SKM-1 treated with dmso at 0.1 percent for 144 hours (cell line): Measurements from ENCODE around the gene PAX3.

Experiments
- DNase-seq: peaks from one replicate; lab custom pipeline; 2025; ENCODE audit not compliant: unreplicated experiment; lab: John Stamatoyannopoulos, UW

PAX3 gene

DNA sequence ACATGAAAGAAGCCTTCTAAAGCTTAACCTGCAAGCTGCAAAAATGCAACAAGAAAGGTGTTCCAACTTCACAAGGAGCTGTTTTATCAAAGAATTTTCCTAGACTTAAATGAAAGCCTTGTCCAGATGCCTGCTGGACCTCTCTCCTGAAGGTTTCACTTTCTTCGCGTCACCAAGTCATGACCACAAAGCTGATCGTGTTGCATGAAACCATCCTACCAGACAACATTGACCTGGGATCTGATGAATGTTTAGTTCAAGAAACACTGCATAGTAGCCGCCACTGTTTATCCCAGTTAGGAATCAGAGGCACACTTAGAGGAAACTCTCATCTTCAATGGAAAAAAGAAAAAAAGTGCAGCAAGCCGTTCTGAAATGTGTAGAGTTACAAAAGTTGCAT lies 26.9 kb downstream of the PAX3 start:
- no peak for DNase-seq

DNA sequence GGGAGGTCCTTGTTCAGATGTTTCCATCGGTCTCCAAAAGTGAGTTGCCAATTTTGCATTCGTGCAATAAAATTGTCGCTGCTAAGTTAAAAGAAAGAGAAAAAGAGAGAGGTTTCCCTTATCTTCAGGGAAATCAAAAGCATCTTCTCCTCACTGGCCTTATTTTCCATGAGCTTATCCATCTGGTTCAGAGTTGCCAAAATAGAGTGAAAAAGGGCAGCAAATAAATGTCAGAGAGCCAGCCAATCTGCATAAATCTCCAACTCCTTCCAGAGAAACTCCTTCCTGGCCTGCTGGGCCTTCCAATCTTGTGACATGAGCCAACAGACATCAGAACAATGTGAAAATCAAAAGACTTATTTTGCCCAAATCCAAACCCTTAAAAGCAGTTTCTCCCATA lies 28.4 kb downstream of the PAX3 start:
- no peak for DNase-seq

DNA sequence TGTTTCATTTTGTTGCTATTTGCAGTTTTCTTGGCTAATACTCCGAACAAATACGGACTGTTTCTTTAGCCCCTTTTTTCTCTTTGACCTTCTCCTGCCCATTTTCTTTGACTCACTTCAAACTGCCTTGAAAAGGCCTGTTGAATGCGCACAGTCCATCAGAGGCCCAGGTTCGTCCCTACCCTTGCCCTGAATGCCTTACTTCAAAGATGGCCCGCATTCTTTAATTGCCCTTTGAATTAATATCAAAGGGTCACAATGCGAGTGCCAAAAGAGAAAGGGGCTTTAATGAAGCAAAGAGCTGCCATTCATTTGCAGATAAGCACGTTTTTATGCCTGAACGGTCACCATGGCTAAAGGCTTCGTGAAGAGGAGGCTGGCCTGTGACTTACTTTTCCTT lies 29.7 kb downstream of the PAX3 start:
- no peak for DNase-seq

DNA sequence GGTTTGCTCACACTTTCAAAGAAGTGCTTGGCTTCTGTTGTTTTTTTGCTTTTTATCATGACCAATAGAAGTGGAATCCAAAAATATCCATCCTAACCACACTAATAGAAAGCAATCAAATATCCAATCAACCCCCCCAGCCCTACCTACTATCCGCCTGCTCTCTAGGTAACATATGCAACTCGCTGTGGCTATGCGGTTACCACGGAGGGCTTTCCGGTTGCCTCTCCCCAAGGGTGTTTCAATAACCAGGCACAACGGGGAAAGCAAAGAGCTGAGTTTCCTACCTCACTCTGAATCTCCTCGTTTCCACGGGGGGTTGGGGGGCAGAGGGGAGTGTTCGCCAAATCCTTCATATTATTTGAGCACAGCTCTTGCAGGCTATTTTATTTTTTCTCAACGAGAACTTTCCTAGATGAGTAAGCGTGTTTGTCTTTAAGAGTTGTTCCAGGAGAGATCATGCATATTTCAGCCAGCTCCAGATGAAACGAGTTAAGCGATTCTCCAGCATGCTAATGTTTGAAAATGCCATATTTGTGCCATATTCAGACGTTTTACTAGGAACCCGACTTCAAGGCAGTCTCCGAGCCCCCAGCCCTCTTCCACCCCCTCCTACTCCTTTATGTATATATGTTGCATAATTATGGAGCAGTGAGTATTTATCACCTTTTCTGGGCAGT lies 30.3 kb downstream of the PAX3 start:
- no peak for DNase-seq

DNA sequence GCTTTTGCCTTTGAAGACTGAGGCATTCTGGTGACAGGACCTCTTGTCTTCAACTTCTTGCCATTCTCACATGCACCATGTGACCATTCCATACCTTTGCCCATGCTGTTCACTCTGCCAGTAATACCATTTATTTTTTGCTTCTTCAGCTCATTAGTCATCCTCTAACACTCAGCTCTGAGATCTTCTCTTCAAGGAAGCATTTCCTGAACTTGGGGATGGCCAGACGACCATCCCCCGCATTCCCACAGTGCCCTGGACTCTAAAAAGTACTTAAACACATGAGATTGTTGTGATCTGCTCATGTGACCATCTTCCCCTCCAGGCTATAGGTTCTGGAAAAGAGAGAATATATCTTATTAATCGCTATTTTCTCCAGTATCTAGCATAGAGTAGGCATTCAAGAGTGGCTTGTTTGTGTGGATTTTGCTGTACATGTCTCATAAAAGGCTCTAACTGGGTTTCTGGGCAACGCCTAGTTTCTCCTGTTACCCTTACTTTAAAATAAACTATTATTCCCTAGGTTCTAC lies 33.9 kb downstream of the PAX3 start:
- no peak for DNase-seq

DNA sequence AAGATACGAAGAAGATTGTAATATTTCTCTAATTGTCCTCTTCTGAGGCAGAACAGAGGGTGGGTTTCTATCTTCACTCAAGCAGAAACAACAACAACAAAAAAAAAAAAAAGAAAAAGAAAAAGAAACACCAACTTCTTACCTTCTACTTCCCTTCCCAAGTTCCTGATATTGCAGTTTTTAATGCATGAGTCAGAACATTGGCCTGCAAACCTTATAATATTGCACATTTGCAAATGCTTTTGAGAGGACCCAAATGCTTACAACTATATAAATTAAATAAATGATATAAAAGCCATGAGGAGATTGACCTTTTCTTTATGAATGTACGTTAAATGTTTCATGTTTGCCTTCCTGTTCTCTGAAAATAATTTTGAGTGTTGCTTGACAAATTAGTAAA lies 37.3 kb downstream of the PAX3 start:
- no peak for DNase-seq

DNA sequence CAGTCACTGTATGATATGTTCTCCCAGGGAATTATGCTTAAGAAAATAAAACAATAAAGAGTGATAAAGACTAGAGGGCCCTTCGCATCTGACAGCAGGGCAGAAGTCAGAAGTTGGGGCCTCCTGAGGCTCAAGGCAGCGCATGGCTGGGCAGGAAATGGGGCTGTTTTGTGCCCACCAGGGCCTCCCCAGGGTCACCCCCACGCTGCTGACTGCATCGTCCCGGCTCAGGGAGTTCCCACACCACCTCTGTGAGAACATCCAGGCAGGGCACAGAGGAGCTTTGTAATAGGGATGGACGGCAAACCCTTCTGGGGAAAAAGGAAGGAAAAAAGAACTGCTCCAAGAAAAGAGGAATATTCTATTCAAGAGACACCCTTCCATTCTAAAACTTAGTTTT lies 41.2 kb downstream of the PAX3 start:
- no peak for DNase-seq

DNA sequence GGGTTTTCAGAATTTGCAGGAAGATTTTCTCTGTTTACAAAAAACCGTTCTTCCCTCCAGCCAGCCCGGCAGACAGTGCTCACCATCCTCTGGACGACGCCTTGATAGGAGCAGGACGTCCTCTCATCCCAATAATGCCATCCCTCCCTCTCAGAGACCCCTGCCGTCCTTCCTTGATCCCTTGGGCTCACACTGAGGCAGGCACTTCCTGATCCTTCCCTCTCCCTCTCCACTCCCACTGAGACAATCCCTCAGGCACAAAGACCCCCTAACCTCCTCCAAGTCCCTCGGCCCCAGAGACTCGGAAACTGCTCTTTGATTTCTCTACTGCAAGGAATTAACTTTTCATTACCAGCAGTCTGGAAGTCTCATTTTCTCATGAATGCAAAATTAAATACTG lies 42.5 kb downstream of the PAX3 start:
- DNase-seq: no peak

DNA sequence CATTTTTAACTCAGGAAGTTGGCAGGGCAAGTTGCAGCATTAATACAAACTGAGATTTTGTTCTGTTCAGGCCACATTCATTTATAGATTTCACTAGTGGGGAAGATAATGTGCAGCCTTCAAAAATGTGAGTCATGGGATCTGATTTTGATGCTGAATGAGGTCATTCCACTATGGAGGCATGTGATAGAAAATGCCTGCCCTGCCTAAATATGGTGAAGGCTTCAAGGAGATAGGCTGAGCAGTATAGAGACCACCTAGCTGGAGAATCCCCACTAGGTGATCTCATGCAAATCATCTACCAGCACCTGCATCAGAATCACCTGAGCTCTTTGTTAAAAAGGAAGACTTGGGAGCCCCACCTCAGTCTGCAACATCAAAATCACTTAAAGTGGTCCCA lies 43.7 kb downstream of the PAX3 start:
- no peak for DNase-seq

DNA sequence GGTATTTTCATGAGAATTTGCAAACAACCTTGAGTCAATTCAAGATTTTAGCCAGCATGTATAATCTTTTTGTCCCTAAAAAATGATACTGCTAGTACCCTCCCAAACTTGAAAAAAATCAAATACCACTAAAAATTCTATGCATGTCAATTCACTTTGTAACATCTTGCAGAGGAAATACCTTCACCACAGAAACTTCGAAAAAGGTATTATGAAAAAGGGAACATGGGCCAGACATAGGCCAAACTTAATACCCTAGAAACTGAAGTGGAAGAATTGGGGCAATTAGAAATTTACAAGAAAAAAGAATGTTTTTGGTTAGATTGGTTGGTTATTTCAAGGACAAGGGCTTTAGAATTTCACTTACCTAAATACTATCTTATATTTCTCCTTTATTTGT lies 48.5 kb downstream of the PAX3 start:
- DNase-seq: no peak

DNA sequence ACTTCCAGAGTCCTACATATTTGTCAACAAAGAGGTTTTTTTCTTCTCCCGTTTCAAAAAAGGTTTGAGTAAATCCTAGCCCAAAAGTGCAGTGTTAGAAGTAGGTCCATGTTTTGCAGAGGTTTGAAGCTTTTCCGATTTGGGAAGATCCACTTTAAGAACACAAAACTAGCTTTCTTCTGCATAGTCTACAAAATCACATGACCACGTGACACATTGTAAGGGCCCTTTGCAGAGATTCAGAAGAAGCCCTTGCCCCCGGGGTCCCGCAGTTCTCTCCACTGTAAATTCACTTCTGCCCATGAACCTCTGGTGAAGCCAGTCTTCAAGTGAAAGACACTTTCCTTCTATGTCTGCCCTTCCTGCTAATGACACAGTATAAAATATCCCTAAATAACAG lies 49.4 kb downstream of the PAX3 start:
- DNase-seq: no peak

DNA sequence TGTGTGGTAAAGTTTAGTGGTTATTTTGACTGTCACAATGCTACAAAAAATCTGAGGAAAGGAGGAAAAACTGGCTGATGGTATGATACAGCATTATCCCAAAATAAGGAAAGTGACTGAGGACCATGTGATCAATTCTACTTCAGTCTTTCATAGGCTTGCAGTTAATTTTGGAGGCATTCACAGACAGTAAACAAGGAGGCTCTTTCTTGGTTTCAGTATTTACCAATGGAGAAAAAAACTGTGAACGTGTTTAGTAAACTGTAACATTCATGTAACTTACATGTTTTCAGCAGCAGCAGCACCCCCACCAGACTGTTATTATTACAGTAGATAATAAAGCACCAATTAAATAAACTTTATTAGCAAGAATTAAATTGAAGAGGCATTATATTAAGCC lies 50.0 kb downstream of the PAX3 start:
- DNase-seq: no peak

DNA sequence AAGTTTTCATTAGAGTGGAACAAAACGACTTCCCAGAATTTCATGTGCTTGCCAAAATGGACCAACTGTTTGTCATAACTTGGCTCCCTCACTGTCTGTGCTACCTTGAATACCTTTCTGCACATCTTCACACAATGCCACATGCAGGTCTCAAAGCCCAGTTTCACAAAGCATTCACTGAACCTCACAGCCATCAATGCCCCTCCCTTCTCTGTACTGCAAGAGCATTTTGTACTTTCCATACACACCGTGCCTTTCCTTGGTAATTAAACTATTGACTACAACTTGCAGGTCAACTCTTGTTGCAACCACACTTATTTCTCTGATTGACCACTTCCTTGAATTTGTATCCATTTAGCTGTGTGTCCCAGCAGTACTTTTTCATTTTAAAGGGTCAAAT lies 50.5 kb downstream of the PAX3 start:
- no peak for DNase-seq

DNA sequence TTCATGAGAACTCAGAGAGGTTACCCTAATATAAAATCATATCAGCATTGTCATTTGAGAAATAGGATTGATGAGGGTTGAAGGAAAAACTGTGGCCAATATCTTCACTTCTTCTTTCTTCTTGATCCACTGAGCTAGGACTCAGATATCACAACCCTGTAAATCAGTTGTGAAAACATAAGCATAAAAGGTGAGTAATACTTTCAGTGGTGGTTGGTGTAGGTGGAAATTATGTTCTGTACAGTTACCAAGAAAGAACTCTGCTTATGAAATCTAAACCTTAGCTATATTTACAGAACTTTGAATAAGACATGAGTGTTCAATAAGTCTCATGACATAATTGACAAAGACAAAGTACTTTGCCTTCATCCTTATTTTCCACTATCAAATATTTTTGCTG lies 56.3 kb downstream of the PAX3 start:
- DNase-seq: no peak

DNA sequence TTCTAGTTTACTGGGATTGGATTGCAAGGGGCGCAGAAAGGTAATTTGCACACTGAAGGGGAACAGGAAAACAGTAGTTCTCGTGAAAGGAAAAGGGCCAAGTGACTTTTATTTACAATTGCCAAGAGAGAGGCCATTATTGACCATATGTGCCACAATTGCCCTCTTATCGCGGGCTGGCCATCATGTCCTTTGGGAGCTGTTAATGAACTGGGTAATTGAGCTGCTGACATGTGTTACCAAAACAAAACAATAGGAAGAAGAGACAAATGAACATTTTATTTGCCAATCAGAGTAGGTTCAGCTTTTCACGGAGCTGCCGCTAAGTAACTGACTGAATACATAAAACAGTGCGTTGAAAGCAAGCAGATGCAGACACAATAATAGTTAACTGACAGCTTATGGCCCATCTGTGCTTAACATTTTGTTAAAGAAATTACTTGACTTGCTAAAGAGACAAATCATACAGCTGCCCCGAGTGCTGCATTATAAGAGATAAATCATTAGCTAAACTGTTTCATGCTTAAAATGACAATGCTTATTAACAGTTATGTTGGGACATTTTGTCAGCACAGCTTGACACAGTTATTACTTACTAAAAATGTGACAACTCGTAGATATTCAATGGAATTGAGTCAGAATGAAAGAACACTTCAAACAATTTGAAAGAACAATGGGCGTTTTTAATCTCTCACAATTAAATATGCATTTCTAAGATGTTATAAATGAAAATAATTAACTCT lies 57.5 kb downstream of the PAX3 start:
- no peak for DNase-seq

DNA sequence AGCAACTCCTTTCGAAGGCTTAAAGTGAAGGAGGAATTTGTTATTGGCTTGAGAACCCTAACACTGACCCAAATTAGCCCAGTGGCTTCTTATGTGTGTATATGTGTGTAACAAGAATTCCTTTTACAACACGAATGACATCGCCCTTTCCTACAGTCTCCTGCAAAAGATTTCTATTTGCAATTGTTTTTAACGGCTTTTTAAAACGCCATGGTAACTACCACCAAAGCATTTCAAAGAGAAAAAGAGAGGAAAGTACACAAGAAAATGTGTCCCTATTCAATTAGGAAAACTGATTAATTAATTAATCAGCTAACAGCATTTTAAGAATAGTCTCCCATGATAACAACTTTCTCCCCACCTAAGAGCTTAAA lies 58.1 kb downstream of the PAX3 start:
- no peak for DNase-seq

DNA sequence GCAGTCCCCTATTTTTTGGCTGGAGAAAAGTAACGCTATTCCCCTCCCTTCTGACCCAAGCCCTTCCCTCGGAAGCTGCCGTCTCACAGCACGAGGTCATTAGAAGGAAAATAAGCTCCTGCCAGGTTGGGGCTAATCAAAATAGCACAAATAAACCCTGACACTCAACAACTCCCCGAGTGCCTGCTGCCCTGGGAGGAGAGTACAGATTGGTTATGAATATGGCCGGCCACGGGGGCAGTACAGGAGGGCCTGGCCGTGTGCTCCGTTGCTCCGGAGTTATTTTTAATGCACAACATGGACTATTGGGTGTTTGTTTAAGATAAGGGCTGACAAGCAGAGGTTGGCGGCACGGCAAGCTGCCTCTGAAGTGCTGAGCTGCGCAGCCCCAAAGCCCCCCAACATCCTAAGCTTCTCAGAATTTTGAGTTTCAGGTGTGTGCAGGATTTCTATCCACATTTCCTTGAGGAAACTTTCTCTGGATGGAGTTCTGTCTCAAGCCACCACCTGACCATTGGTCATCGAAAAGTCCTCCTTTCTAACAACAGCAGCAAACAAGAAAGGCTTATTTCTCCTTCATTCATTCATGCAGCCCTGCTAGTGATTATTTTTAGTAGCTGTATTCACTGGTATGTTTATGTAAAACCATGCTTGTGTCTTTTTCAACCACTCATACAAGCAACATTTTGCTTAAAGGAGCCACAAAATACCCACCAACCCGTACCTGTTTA lies 58.7 kb downstream of the PAX3 start:
- no peak for DNase-seq

DNA sequence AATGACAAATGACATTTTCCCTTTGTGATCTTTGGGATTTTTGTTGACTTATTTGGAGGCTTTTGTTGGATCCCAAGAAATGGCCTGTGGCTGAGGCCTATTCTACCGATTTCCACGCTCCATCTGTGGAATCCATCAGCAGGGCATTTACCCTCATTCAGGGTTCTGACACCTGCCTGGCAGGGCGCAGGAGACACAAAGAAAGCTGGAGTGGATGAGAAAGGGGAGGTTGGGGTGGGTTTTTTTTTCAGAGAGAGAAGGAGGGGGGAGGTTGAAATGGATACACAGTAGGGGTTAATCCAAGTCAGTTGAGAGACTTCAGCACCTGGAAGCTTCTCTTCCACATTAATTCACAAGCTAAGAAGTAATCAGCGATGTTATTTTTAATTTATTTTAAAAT lies 59.7 kb downstream of the PAX3 start:
- DNase-seq: no peak

DNA sequence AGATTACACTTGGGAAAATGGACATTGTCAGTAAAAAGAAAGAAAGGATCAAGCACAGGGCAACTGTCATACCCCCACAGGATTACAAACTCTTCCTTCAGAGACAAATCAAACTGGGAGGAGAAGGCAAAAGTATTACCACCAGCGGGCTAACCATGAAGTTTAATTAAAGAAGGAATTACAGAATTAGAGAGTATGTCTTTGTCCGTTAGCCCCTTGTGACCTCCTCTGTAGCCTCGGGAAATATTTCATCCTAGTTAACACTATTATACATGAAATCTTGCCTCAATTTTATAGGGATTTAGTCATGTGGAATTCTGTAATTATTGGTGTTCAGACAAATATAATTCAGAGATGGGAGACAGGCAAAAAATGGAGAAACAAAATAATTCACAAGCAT lies 60.7 kb downstream of the PAX3 start:
- DNase-seq: no peak

DNA sequence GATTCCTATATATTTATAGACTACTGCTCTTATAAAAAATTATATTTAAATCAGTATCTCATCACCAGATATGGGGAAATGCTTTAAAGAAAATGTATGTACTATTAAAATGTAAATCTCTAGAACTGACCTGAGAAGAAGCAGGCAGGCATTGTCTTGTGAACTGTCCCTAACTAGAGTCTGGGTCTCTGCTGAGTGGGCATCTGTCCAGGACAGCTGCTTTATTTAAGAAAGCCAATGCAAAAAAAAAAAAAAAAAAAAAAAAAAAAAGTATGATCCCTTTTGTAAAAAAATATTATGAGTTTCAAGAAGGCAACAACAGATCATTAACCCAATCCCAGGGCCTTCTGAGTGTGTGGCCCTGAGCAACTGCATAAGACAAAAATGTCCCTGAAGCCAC lies 66.0 kb downstream of the PAX3 start:
- DNase-seq: no peak

DNA sequence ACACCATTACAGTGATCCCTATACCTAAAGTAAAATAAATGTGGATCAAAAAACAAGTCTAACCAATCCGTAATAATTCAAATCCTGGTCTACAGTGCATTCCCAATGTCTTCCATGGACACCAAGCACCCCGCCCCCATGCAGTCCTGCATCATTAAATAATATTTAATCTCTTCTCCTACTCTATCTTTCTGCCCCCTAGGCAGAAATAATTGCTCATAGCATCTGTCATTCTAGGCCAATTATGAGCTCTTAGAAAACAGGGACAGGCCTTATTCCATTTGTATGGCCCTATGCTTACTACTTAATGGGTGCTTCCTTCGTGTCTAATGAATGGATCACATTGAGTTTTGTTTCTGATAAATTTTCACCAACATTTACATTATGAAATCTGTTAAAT lies 66.4 kb downstream of the PAX3 start:
- no peak for DNase-seq

DNA sequence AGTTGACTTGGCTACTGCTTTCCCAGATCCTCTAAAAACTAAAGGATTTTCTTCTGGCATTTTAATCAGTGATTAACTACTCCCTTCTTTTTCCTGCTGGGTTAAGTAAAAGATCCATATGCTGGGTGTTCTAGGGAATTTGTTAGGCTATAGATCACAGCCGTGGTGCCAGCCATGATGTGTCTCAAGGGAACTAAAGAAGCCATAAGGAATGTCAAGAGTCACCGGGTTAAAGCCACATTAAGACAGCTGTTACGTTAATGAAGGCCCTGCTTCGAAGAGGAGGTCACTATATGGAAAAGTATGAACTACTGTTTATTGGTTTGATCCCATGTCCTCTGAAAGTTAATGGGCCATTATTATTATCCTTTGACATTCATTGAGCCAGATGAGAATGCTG lies 70.7 kb downstream of the PAX3 start:
- DNase-seq: no peak
